IMR-90 (cell line): ENCODE data around the gene KIF16B. TPM values are rescaled to one million over a fixed set of nuclear protein-coding genes. Genes with fewer than 3 reads are reported as not detected.

ENCODE experiments used
- ATAC-seq: fragments of 200-7000 bp; cut with Tn5 transposase; 2 replicates; pipeline ENCODE4 v1.9.1; 2020; ENCODE audit warnings: low read depth, mild to moderate bottlenecking, moderate library complexity
- BruUV-seq: library from RNA; stranded (reverse); fragments of 400-500 nt; replicated peaks from 2 replicates; lab custom pipeline; 2021; lab: Mats Ljungman, UMichigan
- CTCF ChIA-PET: fragments of 300-600 bp; formaldehyde crosslinking; extraction: SDS; loops from one replicate; lab custom pipeline; 2021; ENCODE audit warnings: antibody characterized with exemption; lab: Yijun Ruan, JAX
- POLR2A ChIA-PET: fragments of 300-600 bp; sonication (Branson Sonifier 250); formaldehyde crosslinking; loops from one replicate; lab custom pipeline; 2022; ENCODE audit warnings: antibody characterized with exemption; ENCODE audit not compliant: unreplicated experiment; lab: Charles Lee
- DNase-seq: peaks from one replicate; pipeline ENCODE4 v3.0.0; 2013
- H2AFZ ChIP-seq: replicated peaks from 2 replicates; pipeline ENCODE3; 2013; ENCODE audit warnings: low read length, mild to moderate bottlenecking; ENCODE audit not compliant: poor library complexity
- H2AK5ac ChIP-seq: 2 replicates; pipeline ENCODE4 v1.6.1; 2013; ENCODE audit warnings: low read depth, low read length, inconsistent platforms
- H2AK9ac ChIP-seq: replicated peaks from 2 replicates; pipeline ENCODE3; 2013; ENCODE audit warnings: mild to moderate bottlenecking, low read depth, low read length, moderate library complexity; ENCODE audit not compliant: poor library complexity
- H2BK120ac ChIP-seq: 2 replicates; pipeline ENCODE4 v1.6.1; 2013; ENCODE audit warnings: low read depth, low read length, inconsistent platforms
- H2BK15ac ChIP-seq: 3 replicates; pipeline ENCODE4 v1.6.1; 2013; ENCODE audit warnings: low read depth, low read length, inconsistent platforms
- H2BK20ac ChIP-seq: 2 replicates; pipeline ENCODE4 v1.6.1; 2013; ENCODE audit warnings: low read depth, mild to moderate bottlenecking, inconsistent platforms, low read length, moderate library complexity
- H2BK5ac ChIP-seq: 2 replicates; pipeline ENCODE4 v1.6.1; 2013; ENCODE audit warnings: mild to moderate bottlenecking, low read depth, low read length, inconsistent platforms; ENCODE audit not compliant: poor library complexity, severe bottlenecking
- H3K14ac ChIP-seq: replicated peaks from 2 replicates; pipeline ENCODE4 v1.6.1; 2013; ENCODE audit warnings: low read depth, low read length, inconsistent platforms
- H3K18ac ChIP-seq: 2 replicates; pipeline ENCODE4 v1.6.1; 2013; ENCODE audit warnings: low read depth, low read length, control low read depth
- H3K23ac ChIP-seq: 2 replicates; pipeline ENCODE4 v1.6.1; 2013; ENCODE audit warnings: low read depth, low read length, inconsistent platforms
- H3K27ac ChIP-seq: 2 replicates; pipeline ENCODE4 v1.5.1; 2013; ENCODE audit warnings: mild to moderate bottlenecking, control low read depth, low read length; ENCODE audit not compliant: insufficient read depth
- H3K27me3 ChIP-seq: 2 replicates; pipeline ENCODE4 v1.6.1; 2013; ENCODE audit warnings: low read length; ENCODE audit not compliant: control insufficient read depth, insufficient read depth
- H3K36me3 ChIP-seq: 2 replicates; pipeline ENCODE4 v1.6.1; 2013; ENCODE audit warnings: low read length, mixed read lengths; ENCODE audit not compliant: control insufficient read depth, insufficient read depth
- H3K4ac ChIP-seq: 2 replicates; pipeline ENCODE4 v1.6.1; 2013; ENCODE audit warnings: low read depth, low read length, inconsistent platforms
- H3K4me1 ChIP-seq: 2 replicates; pipeline ENCODE4 v1.6.1; 2013; ENCODE audit warnings: low read length, mixed read lengths; ENCODE audit not compliant: control insufficient read depth, insufficient read depth
- H3K4me2 ChIP-seq: 2 replicates; pipeline ENCODE4 v1.6.1; 2013; ENCODE audit warnings: low read depth, mild to moderate bottlenecking, control low read depth, low read length, moderate library complexity
- H3K4me3 ChIP-seq: 2 replicates; pipeline ENCODE4 v1.5.1; 2013; ENCODE audit warnings: low read depth, mild to moderate bottlenecking, control low read depth, low read length, moderate library complexity; ENCODE audit not compliant: insufficient read depth
- H3K56ac ChIP-seq: 2 replicates; pipeline ENCODE4 v1.6.1; 2013; ENCODE audit warnings: low read length, inconsistent platforms; ENCODE audit not compliant: insufficient read depth; ENCODE audit errors: extremely low read depth
- H3K79me1 ChIP-seq, 2 experiments: 2 replicates each; pipeline ENCODE4 v1.6.1; 2013; ENCODE audit warnings: low read length in 2 of 2, inconsistent platforms in 1 of 2, low read depth in 1 of 2
- H3K9ac ChIP-seq: 2 replicates; pipeline ENCODE4 v1.6.1; 2013; ENCODE audit warnings: low read depth, low read length, control low read depth
- H3K9me1 ChIP-seq: 2 replicates; pipeline ENCODE4 v1.6.1; 2013; ENCODE audit warnings: low read length, inconsistent platforms; ENCODE audit not compliant: insufficient read depth
- H3K9me3 ChIP-seq: 2 replicates; pipeline ENCODE4 v1.6.1; 2013; ENCODE audit warnings: low read length; ENCODE audit not compliant: control insufficient read depth, insufficient read depth
- H4K20me1 ChIP-seq: 2 replicates; pipeline ENCODE4 v1.6.1; 2013; ENCODE audit warnings: low read length, inconsistent platforms; ENCODE audit not compliant: insufficient read depth
- H4K5ac ChIP-seq: 2 replicates; pipeline ENCODE4 v1.6.1; 2013; ENCODE audit warnings: mild to moderate bottlenecking, low read depth, low read length, control low read depth
- H4K8ac ChIP-seq, 2 experiments: 2 replicates each; pipeline ENCODE4 v1.6.1; 2013; ENCODE audit warnings: low read depth in 2 of 2, low read length in 2 of 2, control low read depth in 1 of 2, inconsistent platforms in 1 of 2
- H4K91ac ChIP-seq: 2 replicates; pipeline ENCODE4 v1.6.1; 2013; ENCODE audit warnings: low read depth, low read length, inconsistent platforms; ENCODE audit not compliant: insufficient read depth
- BHLHE40 ChIP-seq: fragments of 150-350 bp; IDR thresholded peaks from 2 replicates; pipeline ENCODE4 v1.6.1; 2016; ENCODE audit warnings: mild to moderate bottlenecking, low read depth, low read length
- CEBPB ChIP-seq: IDR thresholded peaks from 2 replicates; pipeline ENCODE4 v1.6.1; 2012; ENCODE audit warnings: low read depth, low read length, improper control_type of control experiment
- CHD1 ChIP-seq: IDR thresholded peaks from 2 replicates; pipeline ENCODE4 v1.6.1; 2012; ENCODE audit warnings: low read depth, low read length, improper control_type of control experiment
- CTCF ChIP-seq: conservative IDR thresholded peaks from 2 replicates; pipeline ENCODE4 v1.5.1; 2012; ENCODE audit warnings: mild to moderate bottlenecking, low read depth, low read length, improper control_type of control experiment
- ELK1 ChIP-seq: fragments of 150-350 bp; IDR thresholded peaks from 2 replicates; pipeline ENCODE4 v1.6.1; 2016; ENCODE audit warnings: low read depth, mild to moderate bottlenecking, low read length, moderate library complexity, borderline replicate concordance
- FOS ChIP-seq: fragments of 150-350 bp; IDR thresholded peaks from 2 replicates; pipeline ENCODE4 v1.6.1; 2016; ENCODE audit warnings: low read depth, low read length
- MAFK ChIP-seq: IDR thresholded peaks from 2 replicates; pipeline ENCODE4 v1.6.1; 2012; ENCODE audit warnings: low read depth, low read length, improper control_type of control experiment
- MAZ ChIP-seq: IDR thresholded peaks from 2 replicates; pipeline ENCODE4 v1.6.1; 2012; ENCODE audit warnings: low read depth, mild to moderate bottlenecking, low read length, improper control_type of control experiment, moderate library complexity, borderline replicate concordance
- MXI1 ChIP-seq: IDR thresholded peaks from 2 replicates; pipeline ENCODE4 v1.6.1; 2012; ENCODE audit warnings: low read depth, mild to moderate bottlenecking, low read length, moderate library complexity, borderline replicate concordance
- NFE2L2 ChIP-seq: fragments of 150-350 bp; IDR thresholded peaks from 2 replicates; pipeline ENCODE4 v1.6.1; 2016; ENCODE audit warnings: low read depth, mild to moderate bottlenecking, low read length
- POLR2A ChIP-seq: IDR thresholded peaks from 2 replicates; pipeline ENCODE4 v1.6.1; 2012; ENCODE audit warnings: mild to moderate bottlenecking, low read depth, low read length
- RAD21 ChIP-seq: IDR thresholded peaks from 2 replicates; pipeline ENCODE4 v1.6.1; 2012; ENCODE audit warnings: low read length, improper control_type of control experiment
- RCOR1 ChIP-seq: IDR thresholded peaks from 2 replicates; pipeline ENCODE4 v1.6.1; 2012; ENCODE audit warnings: mild to moderate bottlenecking, low read length, improper control_type of control experiment; ENCODE audit not compliant: insufficient replicate concordance
- RFX5 ChIP-seq: IDR thresholded peaks from 2 replicates; pipeline ENCODE4 v1.8.0; 2012; ENCODE audit warnings: low read depth, mild to moderate bottlenecking, low read length, moderate library complexity
- SMC3 ChIP-seq: fragments of 150-350 bp; IDR thresholded peaks from 2 replicates; pipeline ENCODE4 v1.6.1; 2016; ENCODE audit warnings: low read depth, mild to moderate bottlenecking, antibody characterized with exemption, low read length, moderate library complexity
- USF2 ChIP-seq: fragments of 150-350 bp; IDR thresholded peaks from 2 replicates; pipeline ENCODE4 v1.6.1; 2017; ENCODE audit warnings: mild to moderate bottlenecking, antibody characterized with exemption, low read length, low read depth
- WGBS, 2 experiments: methylation state at CpG; one replicate each; pipeline versions ENCODE4 v1.1.5 to v1.1.7; 2013; ENCODE audit warnings: missing lambda C conversion rate in 2 of 2; ENCODE audit not compliant: insufficient read length in 1 of 2; ENCODE audit errors: extremely low coverage in 2 of 2; 5-methylcytosine and 5-hydroxymethylcytosine counted together
- dilution Hi-C: fragments of 300-500 bp; cut with HindIII; formaldehyde crosslinking; loops from one replicate; pipeline ENCODE4 v1.14.3; 2018; ENCODE audit warnings: low sequenced_read_pairs; ENCODE audit not compliant: unreplicated experiment
- in situ Hi-C: fragments of 300-500 bp; cut with MboI; formaldehyde crosslinking; loops from 3 replicates; pipeline ENCODE4 v1.14.3; 2019; ENCODE audit warnings: low sequenced_read_pairs, inconsistent platforms, mixed read lengths
- intact Hi-C: fragments of 100-400 bp; cut with micrococcal nuclease; formaldehyde crosslinking; loops from 2 replicates; pipeline ENCODE4 v1.10.0; 2022
- polyA plus RNA-seq, 3 experiments: library from polyadenylated mRNA; depleted of rRNA; stranded (reverse); fragments of >200 nt; gene quantifications; 2 replicates each; pipeline ENCODE4 v1.2.3, GENCODE V29; 2012; ENCODE audit warnings: low replicate concordance in 1 of 3
- total RNA-seq: library from RNA; depleted of rRNA; stranded (reverse); fragments of >200 nt; gene quantifications from 2 replicates; pipeline ENCODE4 v1.2.3, GENCODE V29; 2012

The KIF16B gene
- total and polyA plus RNA-seq, 2 of the 4 experiments (the other 2 are of a cell fraction) = 4.7 to 10.0 TPM

- Histone ChIP-seq H3K79me1 (no peaks in the 10 kb centered on the region), H2AK5ac (no peak overlapping the region), H2AK9ac (no peak overlapping the region), H4K91ac (no peak overlapping the region), H3K4me3 (no peak overlapping the region), H4K5ac (no peak overlapping the region), H2BK5ac (no peak overlapping the region), H3K14ac (no peak overlapping the region), H2BK15ac (no peak overlapping the region), H3K9me3 (no peaks in the 10 kb centered on the region), H2AFZ (no peak overlapping the region), H3K9me1 (no peaks in the 10 kb centered on the region), H3K4me2 (no peak overlapping the region), H3K9ac (no peak overlapping the region), H3K23ac (no peak overlapping the region), H4K20me1 (no peaks in the 10 kb centered on the region), H3K4ac (no peak overlapping the region), H2BK120ac (no peak overlapping the region), H3K18ac (no peak overlapping the region), H2BK20ac (no peak overlapping the region), H3K56ac (no peak overlapping the region), H3K4me1 (peaks cover 3% of the 10 kb centered on the region; the same call in 1 of the 2 replicates), H3K27me3 (no peaks in the 10 kb centered on the region), H3K36me3 (no peaks in the 10 kb centered on the region), H3K27ac (no peak overlapping the region), H4K8ac (no peak overlapping the region)
- no peak for TF ChIP-seq CHD1
- TF ChIP-seq POLR2A = no peak
- no peak for TF ChIP-seq FOS
- no peak for TF ChIP-seq BHLHE40
- no peak for TF ChIP-seq USF2
- TF ChIP-seq RAD21 = no peak
- TF ChIP-seq RFX5 = no peak
- no peak for TF ChIP-seq MAFK
- no peak for TF ChIP-seq CTCF
- no peak for TF ChIP-seq ELK1
- TF ChIP-seq NFE2L2 = no peak
- TF ChIP-seq CEBPB = no peak
- no peak for TF ChIP-seq MAZ
- no peak for TF ChIP-seq RCOR1
- no peak for TF ChIP-seq MXI1
- TF ChIP-seq SMC3 = no peak
- DNase-seq (no peak), ATAC-seq (no peak)
- dilution Hi-C loops (no loop called here), in situ Hi-C loops (no loop called here), intact Hi-C loops (no loop called here)
- BruUV-seq = no TSS peak
- CTCF ChIA-PET = no interaction called here
- POLR2A ChIA-PET = no interaction called here
- no CpG with 5 or more reads among the region's 7 CpGs for WGBS, 2 experiments
Measured at GRCh38 chr20:16621435-16622141, 48.3 kb upstream of the KIF16B start.
